Measurements from ENCODE around the gene CAMK1D. TPM values are rescaled to one million over a fixed set of nuclear protein-coding genes. Genes with fewer than 3 reads are reported as not detected.

The CAMK1D gene
- total RNA-seq, 1 donor from 2014 or later, result 1.8 TPM

- H3K4me3 ChIP-seq (ENCODE audit: low read depth, low read length), result no peak overlapping the region
- DNase-seq (ENCODE audit: low read depth) (no peak), FAIRE-seq (peak; percentile 18)
- no peaks in the 10 kb centered on the region for H3K27me3 ChIP-seq (ENCODE audit: control insufficient read depth, insufficient read depth, low read length)
- TF ChIP-seq CTCF (IDR thresholded peaks at IDR 0.05; ENCODE audit: insufficient read depth, low read length, severe bottlenecking), result no peak
- no peaks in the 10 kb centered on the region for H3K36me3 ChIP-seq (ENCODE audit: control insufficient read depth, insufficient read depth, low read length)
Measured at GRCh38 chr10:12772797-12773587, 423.6 kb downstream of the CAMK1D start.

GRCh38 chr10:12774204-12774894 lies 425.0 kb downstream of the CAMK1D start:
- Histone ChIP-seq H3K27me3 (ENCODE audit: control insufficient read depth, insufficient read depth, low read length) (no peaks in the 10 kb centered on the region), H3K4me3 (ENCODE audit: low read depth, low read length) (no peak overlapping the region), H3K36me3 (ENCODE audit: control insufficient read depth, insufficient read depth, low read length) (no peaks in the 10 kb centered on the region)
- DNase-seq (ENCODE audit: low read depth), result no peak
- FAIRE-seq, result no peak
- no peak for TF ChIP-seq CTCF (IDR thresholded peaks at IDR 0.05; ENCODE audit: insufficient read depth, low read length, severe bottlenecking)

- no peak overlapping the region for H3K4me3 ChIP-seq (ENCODE audit: low read depth, low read length)
- DNase-seq (ENCODE audit: low read depth), result no peak
- H3K27me3 ChIP-seq (ENCODE audit: control insufficient read depth, insufficient read depth, low read length), result no peaks in the 10 kb centered on the region
- TF ChIP-seq CTCF (IDR thresholded peaks at IDR 0.05; ENCODE audit: insufficient read depth, low read length, severe bottlenecking), result no peak
- H3K36me3 ChIP-seq (ENCODE audit: control insufficient read depth, insufficient read depth, low read length), result no peaks in the 10 kb centered on the region
- no peak for FAIRE-seq
Measured at GRCh38 chr10:12777840-12778585, 428.7 kb downstream of the CAMK1D start.

GRCh38 chr10:12780634-12781601 lies 431.6 kb downstream of the CAMK1D start:
- FAIRE-seq (no peak), DNase-seq (ENCODE audit: low read depth) (no peak)
- no peaks in the 10 kb centered on the region for H3K27me3 ChIP-seq (ENCODE audit: control insufficient read depth, insufficient read depth, low read length)
- H3K36me3 ChIP-seq (ENCODE audit: control insufficient read depth, insufficient read depth, low read length), result no peaks in the 10 kb centered on the region
- TF ChIP-seq CTCF (IDR thresholded peaks at IDR 0.05; ENCODE audit: insufficient read depth, low read length, severe bottlenecking), result no peak
- H3K4me3 ChIP-seq (ENCODE audit: low read depth, low read length), result no peak overlapping the region

GRCh38 chr10:12781976-12782375 lies 432.6 kb downstream of the CAMK1D start:
- H3K36me3 ChIP-seq (ENCODE audit: control insufficient read depth, insufficient read depth, low read length), result no peaks in the 10 kb centered on the region
- no peak overlapping the region for H3K4me3 ChIP-seq (ENCODE audit: low read depth, low read length)
- FAIRE-seq, result no peak
- no peak for DNase-seq (ENCODE audit: low read depth)
- no peaks in the 10 kb centered on the region for H3K27me3 ChIP-seq (ENCODE audit: control insufficient read depth, insufficient read depth, low read length)
- TF ChIP-seq CTCF (IDR thresholded peaks at IDR 0.05; ENCODE audit: insufficient read depth, low read length, severe bottlenecking), result no peak

Data from bronchial epithelial cell (primary cell).